IMR-90 (cell line): ENCODE data around the gene FMNL1. TPM values are rescaled to one million over a fixed set of nuclear protein-coding genes. Genes with fewer than 3 reads are reported as not detected.

Experiments
- ATAC-seq: fragments of 200-7000 bp; cut with Tn5 transposase; 2 replicates; pipeline ENCODE4 v1.9.1; 2020; ENCODE audit warnings: low read depth, mild to moderate bottlenecking, moderate library complexity
- Bru-seq: library from RNA; stranded (reverse); fragments of 400-500 nt; gene quantifications from one replicate; lab custom pipeline; 2021; lab: Mats Ljungman, UMichigan
- BruChase-seq, 2 experiments: library from RNA; stranded (reverse); fragments of 400-500 nt; gene quantifications; one replicate each; lab custom pipeline; 2021; lab: Mats Ljungman, UMichigan
- BruUV-seq: library from RNA; stranded (reverse); fragments of 400-500 nt; replicated peaks from 2 replicates; lab custom pipeline; 2021; lab: Mats Ljungman, UMichigan
- CTCF ChIA-PET: fragments of 300-600 bp; formaldehyde crosslinking; extraction: SDS; loops from one replicate; lab custom pipeline; 2021; ENCODE audit warnings: antibody characterized with exemption; lab: Yijun Ruan, JAX
- POLR2A ChIA-PET: fragments of 300-600 bp; sonication (Branson Sonifier 250); formaldehyde crosslinking; loops from one replicate; lab custom pipeline; 2022; ENCODE audit warnings: antibody characterized with exemption; ENCODE audit not compliant: unreplicated experiment; lab: Charles Lee
- DNase-seq: peaks from one replicate; pipeline ENCODE4 v3.0.0; 2013
- H2AFZ ChIP-seq: replicated peaks from 2 replicates; pipeline ENCODE3; 2013; ENCODE audit warnings: low read length, mild to moderate bottlenecking; ENCODE audit not compliant: poor library complexity
- H2AK5ac ChIP-seq: 2 replicates; pipeline ENCODE4 v1.6.1; 2013; ENCODE audit warnings: low read depth, low read length, inconsistent platforms
- H2AK9ac ChIP-seq: replicated peaks from 2 replicates; pipeline ENCODE3; 2013; ENCODE audit warnings: mild to moderate bottlenecking, low read depth, low read length, moderate library complexity; ENCODE audit not compliant: poor library complexity
- H2BK120ac ChIP-seq: 2 replicates; pipeline ENCODE4 v1.6.1; 2013; ENCODE audit warnings: low read depth, low read length, inconsistent platforms
- H2BK15ac ChIP-seq: 3 replicates; pipeline ENCODE4 v1.6.1; 2013; ENCODE audit warnings: low read depth, low read length, inconsistent platforms
- H2BK20ac ChIP-seq: 2 replicates; pipeline ENCODE4 v1.6.1; 2013; ENCODE audit warnings: low read depth, mild to moderate bottlenecking, inconsistent platforms, low read length, moderate library complexity
- H2BK5ac ChIP-seq: 2 replicates; pipeline ENCODE4 v1.6.1; 2013; ENCODE audit warnings: mild to moderate bottlenecking, low read depth, low read length, inconsistent platforms; ENCODE audit not compliant: poor library complexity, severe bottlenecking
- H3K14ac ChIP-seq: replicated peaks from 2 replicates; pipeline ENCODE4 v1.6.1; 2013; ENCODE audit warnings: low read depth, low read length, inconsistent platforms
- H3K18ac ChIP-seq: 2 replicates; pipeline ENCODE4 v1.6.1; 2013; ENCODE audit warnings: low read depth, low read length, control low read depth
- H3K23ac ChIP-seq: 2 replicates; pipeline ENCODE4 v1.6.1; 2013; ENCODE audit warnings: low read depth, low read length, inconsistent platforms
- H3K27ac ChIP-seq: 2 replicates; pipeline ENCODE4 v1.5.1; 2013; ENCODE audit warnings: mild to moderate bottlenecking, control low read depth, low read length; ENCODE audit not compliant: insufficient read depth
- H3K27me3 ChIP-seq: 2 replicates; pipeline ENCODE4 v1.6.1; 2013; ENCODE audit warnings: low read length; ENCODE audit not compliant: control insufficient read depth, insufficient read depth
- H3K36me3 ChIP-seq: 2 replicates; pipeline ENCODE4 v1.6.1; 2013; ENCODE audit warnings: low read length, mixed read lengths; ENCODE audit not compliant: control insufficient read depth, insufficient read depth
- H3K4ac ChIP-seq: 2 replicates; pipeline ENCODE4 v1.6.1; 2013; ENCODE audit warnings: low read depth, low read length, inconsistent platforms
- H3K4me1 ChIP-seq: 2 replicates; pipeline ENCODE4 v1.6.1; 2013; ENCODE audit warnings: low read length, mixed read lengths; ENCODE audit not compliant: control insufficient read depth, insufficient read depth
- H3K4me2 ChIP-seq: 2 replicates; pipeline ENCODE4 v1.6.1; 2013; ENCODE audit warnings: low read depth, mild to moderate bottlenecking, control low read depth, low read length, moderate library complexity
- H3K4me3 ChIP-seq: 2 replicates; pipeline ENCODE4 v1.5.1; 2013; ENCODE audit warnings: low read depth, mild to moderate bottlenecking, control low read depth, low read length, moderate library complexity; ENCODE audit not compliant: insufficient read depth
- H3K56ac ChIP-seq: 2 replicates; pipeline ENCODE4 v1.6.1; 2013; ENCODE audit warnings: low read length, inconsistent platforms; ENCODE audit not compliant: insufficient read depth; ENCODE audit errors: extremely low read depth
- H3K79me1 ChIP-seq, 2 experiments: 2 replicates each; pipeline ENCODE4 v1.6.1; 2013; ENCODE audit warnings: low read length in 2 of 2, inconsistent platforms in 1 of 2, low read depth in 1 of 2
- H3K9ac ChIP-seq: 2 replicates; pipeline ENCODE4 v1.6.1; 2013; ENCODE audit warnings: low read depth, low read length, control low read depth
- H3K9me1 ChIP-seq: 2 replicates; pipeline ENCODE4 v1.6.1; 2013; ENCODE audit warnings: low read length, inconsistent platforms; ENCODE audit not compliant: insufficient read depth
- H3K9me3 ChIP-seq: 2 replicates; pipeline ENCODE4 v1.6.1; 2013; ENCODE audit warnings: low read length; ENCODE audit not compliant: control insufficient read depth, insufficient read depth
- H4K20me1 ChIP-seq: 2 replicates; pipeline ENCODE4 v1.6.1; 2013; ENCODE audit warnings: low read length, inconsistent platforms; ENCODE audit not compliant: insufficient read depth
- H4K5ac ChIP-seq: 2 replicates; pipeline ENCODE4 v1.6.1; 2013; ENCODE audit warnings: mild to moderate bottlenecking, low read depth, low read length, control low read depth
- H4K8ac ChIP-seq, 2 experiments: 2 replicates each; pipeline ENCODE4 v1.6.1; 2013; ENCODE audit warnings: low read depth in 2 of 2, low read length in 2 of 2, control low read depth in 1 of 2, inconsistent platforms in 1 of 2
- H4K91ac ChIP-seq: 2 replicates; pipeline ENCODE4 v1.6.1; 2013; ENCODE audit warnings: low read depth, low read length, inconsistent platforms; ENCODE audit not compliant: insufficient read depth
- CEBPB ChIP-seq: IDR thresholded peaks from 2 replicates; pipeline ENCODE4 v1.6.1; 2012; ENCODE audit warnings: low read depth, low read length, improper control_type of control experiment
- CHD1 ChIP-seq: IDR thresholded peaks from 2 replicates; pipeline ENCODE4 v1.6.1; 2012; ENCODE audit warnings: low read depth, low read length, improper control_type of control experiment
- FOS ChIP-seq: fragments of 150-350 bp; IDR thresholded peaks from 2 replicates; pipeline ENCODE4 v1.6.1; 2016; ENCODE audit warnings: low read depth, low read length
- MAZ ChIP-seq: IDR thresholded peaks from 2 replicates; pipeline ENCODE4 v1.6.1; 2012; ENCODE audit warnings: low read depth, mild to moderate bottlenecking, low read length, improper control_type of control experiment, moderate library complexity, borderline replicate concordance
- MXI1 ChIP-seq: IDR thresholded peaks from 2 replicates; pipeline ENCODE4 v1.6.1; 2012; ENCODE audit warnings: low read depth, mild to moderate bottlenecking, low read length, moderate library complexity, borderline replicate concordance
- NFE2L2 ChIP-seq: fragments of 150-350 bp; IDR thresholded peaks from 2 replicates; pipeline ENCODE4 v1.6.1; 2016; ENCODE audit warnings: low read depth, mild to moderate bottlenecking, low read length
- RAD21 ChIP-seq: IDR thresholded peaks from 2 replicates; pipeline ENCODE4 v1.6.1; 2012; ENCODE audit warnings: low read length, improper control_type of control experiment
- RFX5 ChIP-seq: IDR thresholded peaks from 2 replicates; pipeline ENCODE4 v1.8.0; 2012; ENCODE audit warnings: low read depth, mild to moderate bottlenecking, low read length, moderate library complexity
- SMC3 ChIP-seq: fragments of 150-350 bp; IDR thresholded peaks from 2 replicates; pipeline ENCODE4 v1.6.1; 2016; ENCODE audit warnings: low read depth, mild to moderate bottlenecking, antibody characterized with exemption, low read length, moderate library complexity
- WGBS, 2 experiments: methylation state at CpG; one replicate each; pipeline versions ENCODE4 v1.1.5 to v1.1.7; 2013; ENCODE audit warnings: missing lambda C conversion rate in 2 of 2; ENCODE audit not compliant: insufficient read length in 1 of 2; ENCODE audit errors: extremely low coverage in 2 of 2; 5-methylcytosine and 5-hydroxymethylcytosine counted together
- dilution Hi-C: fragments of 300-500 bp; cut with HindIII; formaldehyde crosslinking; loops from one replicate; pipeline ENCODE4 v1.14.3; 2018; ENCODE audit warnings: low sequenced_read_pairs; ENCODE audit not compliant: unreplicated experiment
- in situ Hi-C: fragments of 300-500 bp; cut with MboI; formaldehyde crosslinking; loops from 3 replicates; pipeline ENCODE4 v1.14.3; 2019; ENCODE audit warnings: low sequenced_read_pairs, inconsistent platforms, mixed read lengths
- intact Hi-C: fragments of 100-400 bp; cut with micrococcal nuclease; formaldehyde crosslinking; loops from 2 replicates; pipeline ENCODE4 v1.10.0; 2022
- long read RNA-seq: library from polyadenylated mRNA; unstranded; transcript quantifications from one replicate; pipeline ENCODE4 v2.0.0, GENCODE V29; 2021; ENCODE audit not compliant: unreplicated experiment
- polyA plus RNA-seq, 3 experiments: library from polyadenylated mRNA; depleted of rRNA; stranded (reverse); fragments of >200 nt; gene quantifications; 2 replicates each; pipeline ENCODE4 v1.2.3, GENCODE V29; 2012; ENCODE audit warnings: low replicate concordance in 1 of 3
- total RNA-seq: library from RNA; depleted of rRNA; stranded (reverse); fragments of >200 nt; gene quantifications from 2 replicates; pipeline ENCODE4 v1.2.3, GENCODE V29; 2012; rRNA removed
- TF ChIP-seq, protein P1 (sequence below): fragments of 150-350 bp; IDR thresholded peaks from 2 replicates; pipeline ENCODE4 v1.6.1; 2017; ENCODE audit warnings: mild to moderate bottlenecking, antibody characterized with exemption, low read length, low read depth

FMNL1 gene, protein sequence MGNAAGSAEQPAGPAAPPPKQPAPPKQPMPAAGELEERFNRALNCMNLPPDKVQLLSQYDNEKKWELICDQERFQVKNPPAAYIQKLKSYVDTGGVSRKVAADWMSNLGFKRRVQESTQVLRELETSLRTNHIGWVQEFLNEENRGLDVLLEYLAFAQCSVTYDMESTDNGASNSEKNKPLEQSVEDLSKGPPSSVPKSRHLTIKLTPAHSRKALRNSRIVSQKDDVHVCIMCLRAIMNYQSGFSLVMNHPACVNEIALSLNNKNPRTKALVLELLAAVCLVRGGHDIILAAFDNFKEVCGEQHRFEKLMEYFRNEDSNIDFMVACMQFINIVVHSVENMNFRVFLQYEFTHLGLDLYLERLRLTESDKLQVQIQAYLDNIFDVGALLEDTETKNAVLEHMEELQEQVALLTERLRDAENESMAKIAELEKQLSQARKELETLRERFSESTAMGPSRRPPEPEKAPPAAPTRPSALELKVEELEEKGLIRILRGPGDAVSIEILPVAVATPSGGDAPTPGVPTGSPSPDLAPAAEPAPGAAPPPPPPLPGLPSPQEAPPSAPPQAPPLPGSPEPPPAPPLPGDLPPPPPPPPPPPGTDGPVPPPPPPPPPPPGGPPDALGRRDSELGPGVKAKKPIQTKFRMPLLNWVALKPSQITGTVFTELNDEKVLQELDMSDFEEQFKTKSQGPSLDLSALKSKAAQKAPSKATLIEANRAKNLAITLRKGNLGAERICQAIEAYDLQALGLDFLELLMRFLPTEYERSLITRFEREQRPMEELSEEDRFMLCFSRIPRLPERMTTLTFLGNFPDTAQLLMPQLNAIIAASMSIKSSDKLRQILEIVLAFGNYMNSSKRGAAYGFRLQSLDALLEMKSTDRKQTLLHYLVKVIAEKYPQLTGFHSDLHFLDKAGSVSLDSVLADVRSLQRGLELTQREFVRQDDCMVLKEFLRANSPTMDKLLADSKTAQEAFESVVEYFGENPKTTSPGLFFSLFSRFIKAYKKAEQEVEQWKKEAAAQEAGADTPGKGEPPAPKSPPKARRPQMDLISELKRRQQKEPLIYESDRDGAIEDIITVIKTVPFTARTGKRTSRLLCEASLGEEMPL
- total RNA-seq (0.36 and 0.56 TPM in 2 replicates), polyA plus RNA-seq (2012; rRNA removed) (1.4 and 2.3 TPM in 2 replicates), Bru-seq, nascent RNA (percentile 43 among the genes with signal in this experiment), BruChase-seq, experiment 1, labeled RNA remaining after a 6-hour chase (percentile 47 among the genes with signal in this experiment), BruChase-seq, experiment 2, labeled RNA remaining after a 2-hour chase (percentile 47 among the genes with signal in this experiment)
- polyA plus RNA-seq (2012; cell fraction: cytosol; rRNA removed): 4.2 and 5.3 TPM in 2 replicates
- polyA plus RNA-seq (2012; cell fraction: nucleus; rRNA removed; ENCODE audit: low replicate concordance): 10.8 and 12.1 TPM in 2 replicates
- long read RNA-seq, partial matches to known transcripts: 7 of 11 reads
- long read RNA-seq, other reads (novel, unspliced or antisense): 3 of 11 reads

DNA sequence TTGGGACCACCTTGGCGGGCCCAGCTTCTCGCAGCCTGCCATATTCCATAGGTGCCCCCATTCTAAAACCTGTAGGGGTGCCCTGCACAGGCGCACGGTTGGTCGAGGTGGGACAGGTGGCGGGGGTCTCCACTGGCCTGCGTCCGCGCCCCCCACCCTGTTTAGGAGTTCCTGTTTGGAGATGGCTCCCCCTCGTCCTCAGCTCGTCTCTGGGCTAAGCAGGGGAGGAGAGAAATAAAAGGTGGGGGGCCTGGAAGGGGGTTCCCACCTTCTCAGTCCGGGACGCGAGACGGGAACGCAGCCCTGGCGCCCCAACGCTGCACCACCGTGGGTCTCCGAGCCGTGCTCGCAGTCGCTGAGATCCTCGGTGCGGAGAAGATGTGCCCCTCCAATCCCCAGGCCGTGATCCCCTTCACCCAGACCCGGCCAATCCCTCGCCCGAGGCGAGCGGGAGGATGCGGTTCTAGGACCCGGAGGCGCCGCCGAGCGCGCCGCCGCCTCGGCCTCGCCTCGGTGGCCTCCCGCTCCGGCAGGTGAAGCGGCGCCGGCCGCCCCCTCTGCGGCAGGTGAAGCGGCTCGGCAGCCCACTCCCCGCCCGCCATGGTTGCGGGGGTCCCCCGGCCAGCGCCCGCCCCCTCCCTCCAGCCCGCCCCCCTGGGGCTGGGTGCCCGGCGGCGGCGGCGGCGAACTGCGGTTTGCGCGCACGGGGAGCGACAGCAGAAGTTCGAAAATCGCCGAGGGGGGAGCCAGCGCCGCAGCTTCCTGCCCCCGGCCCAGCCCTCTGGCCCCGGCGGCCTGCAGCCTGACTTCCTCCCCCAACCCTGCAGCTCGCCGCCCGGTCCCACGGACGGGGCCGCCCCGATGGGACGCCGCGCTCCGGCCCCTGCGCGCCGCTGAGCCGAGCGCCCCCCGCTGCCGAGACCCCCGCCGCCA is at the start of gene FMNL1:
FMNL1 (plus strand) TSS at position 805 of the 933 bp plus-strand sequence. CDS start 240 bp downstream, outside the sequence.
- ATAC-seq: peak; percentile 58
- peak within 1 kb of the TSS; percentile 62 for H3K9ac ChIP-seq
- in situ Hi-C loops: loop anchor here (25.0 kb wide), 1 partner anchor 366 kb away; no protein-coding TSS in a partner anchor

More for the DNA sequence above, at the start of gene FMNL1:
- Histone ChIP-seq H4K91ac (no peak within 1 kb of the TSS), H2BK15ac (no peak within 1 kb of the TSS; the same call in 2 of the 3 replicates), H3K27me3 (peaks cover 15% of the 10 kb centered on the region), H2AFZ (peak within 1 kb of the TSS; percentile 90), H3K14ac (no peak within 1 kb of the TSS), H3K23ac (no peak within 1 kb of the TSS; the same call in 1 of the 2 replicates), H3K4me2 (peak within 1 kb of the TSS; percentile 99), H3K27ac (no peak within 1 kb of the TSS; the same call in 1 of the 2 replicates), H4K20me1 (no peaks in the 10 kb centered on the region), H4K8ac (peak within 1 kb of the TSS in 1 of 2 experiments; percentile 53; a peak in 1 of 4 replicates), H3K36me3 (no peaks in the 10 kb centered on the region), H2BK5ac (peak within 1 kb of the TSS; percentile 13), H2AK9ac (peak within 1 kb of the TSS; percentile 82), H3K4me3 (peak within 1 kb of the TSS; percentile 56), H2BK120ac (no peak within 1 kb of the TSS), H3K18ac (no peak within 1 kb of the TSS; the same call in 1 of the 2 replicates), H3K4me1 (peaks cover 9% of the 10 kb centered on the region; the same call in 1 of the 2 replicates), H3K4ac (no peak within 1 kb of the TSS), H4K5ac (0 out of 2 replicates have a peak within 1 kb of the TSS, but pooled peaks have one; percentile 70), H3K9me3 (no peaks in the 10 kb centered on the region), H2BK20ac (no peak within 1 kb of the TSS), H3K79me1 (peaks cover 0 to under 1% of the 10 kb centered on the region in 2 experiments; a peak in 1 of 4 replicates), H2AK5ac (no peak within 1 kb of the TSS), H3K56ac (no peak within 1 kb of the TSS), H3K9me1 (no peaks in the 10 kb centered on the region)
- intact Hi-C loops (no loop called here), dilution Hi-C loops (no loop called here)
- no TSS peak for BruUV-seq
- WGBS, 2 experiments: 0% methylated on average over 9 of the region's 98 CpGs; no CpG with 5 or more reads in 1 of the 2 experiments
- TF ChIP-seq CEBPB (no peak), RFX5 (no peak), SMC3 (no peak), CHD1 (no peak), RAD21 (no peak), MAZ (no peak), MXI1 (no peak), NFE2L2 (no peak), FOS (no peak)
- TF ChIP-seq, protein P1, sequence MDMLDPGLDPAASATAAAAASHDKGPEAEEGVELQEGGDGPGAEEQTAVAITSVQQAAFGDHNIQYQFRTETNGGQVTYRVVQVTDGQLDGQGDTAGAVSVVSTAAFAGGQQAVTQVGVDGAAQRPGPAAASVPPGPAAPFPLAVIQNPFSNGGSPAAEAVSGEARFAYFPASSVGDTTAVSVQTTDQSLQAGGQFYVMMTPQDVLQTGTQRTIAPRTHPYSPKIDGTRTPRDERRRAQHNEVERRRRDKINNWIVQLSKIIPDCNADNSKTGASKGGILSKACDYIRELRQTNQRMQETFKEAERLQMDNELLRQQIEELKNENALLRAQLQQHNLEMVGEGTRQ: no peak
- ChIA-PET CTCF (no interaction called here), POLR2A (no interaction called here)
- DNase-seq: no peak
